GM18909 (cell line): Measurements from ENCODE around the gene HOXA6.

Source experiments
- ATAC-seq: cut with Tn5 transposase; IDR thresholded peaks from one replicate; pipeline ENCODE4 v1.9.1; 2021; ENCODE audit warnings: mild to moderate bottlenecking; ENCODE audit not compliant: unreplicated experiment, poor library complexity

The HOXA6 gene

DNA sequence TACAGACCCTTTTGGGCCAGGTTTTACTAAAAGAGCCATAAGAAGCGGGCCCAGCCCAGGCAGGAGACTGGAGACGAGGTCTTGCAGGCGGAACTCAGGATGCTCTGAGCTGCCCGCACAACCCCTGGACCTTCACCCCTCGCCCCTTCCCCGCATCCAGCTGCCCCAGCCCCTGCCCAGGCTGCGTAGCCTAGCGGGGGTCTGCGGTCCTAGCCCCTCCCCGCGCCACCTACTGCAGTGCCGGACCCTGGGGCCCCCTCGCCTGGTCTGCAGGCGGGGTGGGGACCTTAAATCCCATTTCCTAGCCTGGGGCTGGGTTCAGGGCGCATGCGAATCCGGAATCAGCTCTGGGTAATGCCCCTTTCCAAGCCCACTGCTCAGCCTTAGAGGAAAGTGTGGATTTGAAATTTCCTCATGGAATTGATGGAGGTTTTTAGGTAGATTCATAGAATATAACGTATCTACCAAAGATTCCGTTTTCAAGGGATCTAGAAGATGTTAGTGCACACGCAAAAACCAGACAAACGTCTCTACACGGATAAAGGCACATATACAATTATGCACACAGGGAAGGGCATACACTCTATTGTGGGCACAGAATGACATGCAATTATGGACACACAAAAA lies 5.4 kb upstream of the HOXA6 start:
- no peak for ATAC-seq

DNA sequence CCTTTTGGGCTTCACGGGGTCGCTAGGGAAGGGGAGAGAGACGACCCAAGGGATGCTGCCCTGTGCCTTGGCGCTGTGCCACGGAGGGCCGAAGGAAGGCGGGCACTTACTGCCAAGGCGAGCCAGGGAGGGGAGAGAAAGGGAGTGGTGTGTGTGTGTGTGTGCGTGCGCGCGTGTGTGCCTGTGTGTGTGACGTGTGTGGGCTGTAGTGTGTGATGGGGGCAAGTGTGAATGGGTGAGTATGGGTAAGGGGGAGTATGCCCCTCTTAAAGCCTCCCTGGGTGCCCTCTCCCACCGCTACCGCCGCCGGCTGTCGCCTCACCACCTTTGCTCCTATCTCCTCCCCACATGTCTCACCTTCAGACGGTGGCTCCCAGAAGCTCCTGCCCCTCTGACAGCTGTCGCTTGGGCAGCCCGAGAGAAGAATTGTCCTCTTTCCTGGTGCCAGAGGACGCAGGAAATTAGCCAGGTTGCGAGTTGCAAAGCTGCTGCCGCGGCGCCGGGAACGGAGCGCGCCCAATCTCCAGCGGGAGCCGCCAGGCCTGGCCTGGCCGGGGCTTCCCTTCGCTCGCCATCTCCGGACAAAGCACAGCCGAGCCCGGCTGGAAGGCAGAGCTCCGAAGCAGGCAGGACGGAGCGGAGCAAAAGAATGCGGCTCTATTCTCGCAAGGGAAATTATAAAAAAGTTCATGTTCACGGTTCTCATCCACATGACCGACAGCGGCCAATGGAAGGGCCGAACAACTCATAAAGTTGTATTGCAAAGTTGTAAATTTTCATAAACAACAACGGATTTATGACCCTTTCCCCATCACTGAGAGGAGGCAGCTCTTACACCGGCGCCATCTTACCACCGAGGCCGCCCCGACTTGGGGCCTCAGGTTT lies 4.6 kb upstream of the HOXA6 start, which contains the start of gene HOXA3:
Gene HOXA3, minus strand, starts transcription at position 653 of the 885 bp plus-strand sequence. CDS start 41,943 bp downstream, outside the sequence.
- ATAC-seq = no peak

DNA sequence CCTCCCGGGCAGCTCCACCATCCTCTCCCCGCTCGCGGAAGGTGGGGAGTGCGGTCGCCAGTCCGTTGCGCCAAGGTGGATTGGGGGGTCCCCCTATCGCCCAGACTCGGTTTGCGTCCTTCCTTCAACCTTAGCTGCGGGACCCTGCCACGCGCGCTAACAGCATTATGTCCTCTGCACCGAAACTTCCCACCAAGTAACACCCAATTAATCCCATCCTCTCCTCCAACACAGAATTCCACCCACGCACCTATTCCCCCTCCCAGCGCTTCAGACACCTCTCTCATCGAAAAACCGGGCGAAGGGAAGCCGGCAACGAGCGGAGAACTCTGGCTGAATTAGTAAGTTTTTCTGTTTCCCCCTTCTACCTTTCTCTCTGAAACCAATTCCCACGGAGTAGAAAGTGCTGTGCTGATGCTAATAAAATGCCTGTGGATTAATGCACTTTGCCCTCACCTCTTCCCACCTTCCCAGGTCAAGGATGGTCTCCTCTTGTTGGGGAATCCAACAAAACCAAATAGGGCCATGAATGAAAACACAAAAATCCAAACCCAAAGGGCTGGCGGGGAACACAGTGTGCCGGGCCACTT lies 3.9 kb upstream of the HOXA6 start:
- ATAC-seq = no peak

DNA sequence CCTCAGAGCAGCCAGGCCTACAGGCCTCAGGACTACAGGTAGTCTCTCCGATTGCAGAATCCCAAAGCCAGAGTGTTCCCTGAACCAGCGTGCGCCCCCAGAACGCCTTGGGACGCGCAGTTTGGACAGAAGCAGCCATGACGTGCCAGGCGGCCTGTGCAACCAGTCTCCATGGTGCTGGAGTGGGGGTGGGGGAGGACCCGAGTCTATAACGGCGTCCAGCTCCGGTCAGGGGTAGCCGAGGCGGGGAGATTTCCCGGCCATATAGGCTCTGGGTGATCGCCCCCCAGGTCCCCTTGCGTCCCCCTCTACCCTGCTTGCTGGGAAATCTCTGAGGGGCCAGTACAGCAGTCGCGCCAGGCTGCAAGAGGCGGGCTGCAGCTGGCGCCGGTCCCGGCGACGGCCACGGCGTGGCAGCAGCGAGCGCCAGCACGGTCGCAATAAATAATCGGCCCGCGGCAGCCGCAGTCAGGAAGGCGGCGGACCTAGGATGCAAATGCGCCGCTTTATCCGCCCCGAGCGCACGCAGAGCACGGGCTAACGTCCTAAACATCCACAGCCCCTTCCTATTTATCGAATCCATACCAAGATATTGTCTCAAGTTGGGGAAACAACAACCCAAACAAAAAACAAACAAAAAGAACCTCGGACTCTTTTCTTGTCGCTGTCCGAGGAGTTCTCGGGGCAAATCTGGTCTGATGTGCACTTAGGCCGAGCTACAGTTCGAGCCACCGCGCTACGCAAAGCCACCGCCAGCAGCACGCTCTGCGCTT lies 3.2 kb upstream of the HOXA6 start:
- peak; percentile 85 for ATAC-seq

DNA sequence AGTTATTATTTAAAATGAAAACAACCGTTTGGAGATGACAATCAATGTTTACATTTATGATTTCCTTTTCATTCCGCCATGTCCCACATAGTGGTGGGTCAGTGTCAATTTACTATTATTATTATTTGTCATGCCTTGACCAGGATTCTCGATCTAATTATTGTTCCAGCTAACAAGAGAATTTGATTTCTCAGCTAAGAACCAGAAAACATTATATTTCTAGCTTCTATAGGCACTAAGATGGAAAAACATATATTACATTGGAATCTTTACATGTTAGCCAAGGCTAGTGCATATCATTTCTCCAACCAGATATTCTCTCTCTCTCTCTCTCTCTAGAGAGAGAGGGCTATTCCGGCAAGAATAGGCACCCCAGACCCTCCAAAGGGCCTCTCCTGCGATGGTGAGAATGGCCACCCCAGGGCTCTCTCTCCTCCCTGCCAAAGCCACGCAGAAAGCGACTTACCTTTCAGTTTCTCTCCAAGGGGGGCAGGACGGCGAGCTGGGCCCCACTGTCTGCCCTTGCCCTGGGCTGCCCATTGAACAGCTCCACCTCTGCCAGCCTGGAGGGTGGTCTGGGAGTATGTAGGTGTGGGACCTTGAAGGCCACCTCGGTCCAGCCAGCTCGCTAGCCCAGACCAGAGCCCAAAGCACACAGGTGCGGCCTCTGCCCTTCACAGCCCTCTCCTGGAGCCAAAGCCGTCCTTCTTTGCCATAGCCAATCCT lies 2.4 kb upstream of the HOXA6 start:
- no peak for ATAC-seq

DNA sequence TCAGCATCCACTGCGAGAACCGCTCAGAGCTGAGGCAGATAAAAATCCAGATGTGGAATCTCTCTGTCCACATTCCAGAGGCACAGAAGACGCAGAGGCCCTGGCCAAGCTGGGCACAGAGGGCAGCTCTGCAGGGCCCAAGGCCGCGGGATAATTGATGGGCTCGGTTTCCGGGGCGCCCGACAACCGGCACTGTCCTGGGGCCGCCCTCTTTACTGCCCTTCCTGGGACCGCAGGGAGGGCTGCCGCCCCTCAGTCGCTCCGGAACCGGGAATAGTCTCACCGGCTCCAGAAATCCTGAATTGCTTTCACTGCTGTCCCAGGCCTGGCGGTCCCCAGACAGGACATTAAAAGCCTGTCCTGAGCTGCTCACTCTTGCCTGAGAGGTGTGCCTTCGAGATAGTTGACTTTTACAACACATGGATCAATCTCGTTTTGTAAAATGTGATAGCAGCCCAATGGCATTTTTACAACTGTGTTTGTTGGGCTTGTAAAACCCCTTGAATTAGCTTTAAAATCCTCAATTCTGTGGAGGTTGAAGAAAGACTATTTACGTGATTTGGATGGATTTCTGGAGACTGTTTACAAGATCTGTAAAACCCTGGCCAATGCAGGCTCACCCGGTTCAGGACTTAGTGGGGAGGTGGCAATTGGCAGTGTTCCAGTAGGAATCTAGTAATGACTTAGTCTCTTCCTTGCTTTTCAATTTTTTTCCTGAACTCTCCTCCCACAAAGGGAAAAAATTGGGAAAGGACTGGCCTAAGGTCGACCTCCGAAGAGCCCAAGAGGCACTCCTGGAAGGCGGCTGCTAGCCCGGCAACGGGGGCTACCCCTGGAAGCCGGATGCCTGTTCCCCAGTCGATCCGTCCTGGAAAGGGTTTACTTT lies 1.4 kb upstream of the HOXA6 start:
- no peak for ATAC-seq

GRCh38 chr7:27148031-27148755 lies 619 bp upstream of the HOXA6 start:
- no peak for ATAC-seq

- ATAC-seq = no peak
Measured at GRCh38 chr7:27146491-27147198, 929 bp downstream of the HOXA6 start.

DNA sequence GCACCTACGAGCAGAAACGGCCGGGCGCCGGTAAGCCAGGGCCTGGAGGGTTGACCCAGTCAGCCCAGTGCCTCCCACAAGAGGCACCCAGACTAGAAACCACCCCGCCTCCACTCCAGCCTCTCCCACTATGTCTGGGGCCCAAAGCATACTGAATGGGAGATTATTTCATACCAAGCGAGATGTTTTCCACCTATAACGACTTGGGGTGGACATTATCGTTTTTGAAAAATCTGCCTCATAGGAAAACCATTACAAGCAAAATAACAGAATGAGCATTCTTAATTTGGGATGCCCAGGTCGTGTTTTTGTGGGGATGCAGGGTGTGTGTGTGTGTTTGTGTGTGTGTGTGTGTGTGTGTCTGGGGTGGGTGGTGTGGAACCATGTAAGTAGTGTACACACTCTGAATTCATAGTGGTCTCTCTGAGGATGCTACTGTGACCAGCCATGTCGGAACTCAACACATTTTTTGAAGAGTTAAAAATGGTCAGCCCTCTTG lies 1.6 kb downstream of the HOXA6 start:
- ATAC-seq = no peak

DNA sequence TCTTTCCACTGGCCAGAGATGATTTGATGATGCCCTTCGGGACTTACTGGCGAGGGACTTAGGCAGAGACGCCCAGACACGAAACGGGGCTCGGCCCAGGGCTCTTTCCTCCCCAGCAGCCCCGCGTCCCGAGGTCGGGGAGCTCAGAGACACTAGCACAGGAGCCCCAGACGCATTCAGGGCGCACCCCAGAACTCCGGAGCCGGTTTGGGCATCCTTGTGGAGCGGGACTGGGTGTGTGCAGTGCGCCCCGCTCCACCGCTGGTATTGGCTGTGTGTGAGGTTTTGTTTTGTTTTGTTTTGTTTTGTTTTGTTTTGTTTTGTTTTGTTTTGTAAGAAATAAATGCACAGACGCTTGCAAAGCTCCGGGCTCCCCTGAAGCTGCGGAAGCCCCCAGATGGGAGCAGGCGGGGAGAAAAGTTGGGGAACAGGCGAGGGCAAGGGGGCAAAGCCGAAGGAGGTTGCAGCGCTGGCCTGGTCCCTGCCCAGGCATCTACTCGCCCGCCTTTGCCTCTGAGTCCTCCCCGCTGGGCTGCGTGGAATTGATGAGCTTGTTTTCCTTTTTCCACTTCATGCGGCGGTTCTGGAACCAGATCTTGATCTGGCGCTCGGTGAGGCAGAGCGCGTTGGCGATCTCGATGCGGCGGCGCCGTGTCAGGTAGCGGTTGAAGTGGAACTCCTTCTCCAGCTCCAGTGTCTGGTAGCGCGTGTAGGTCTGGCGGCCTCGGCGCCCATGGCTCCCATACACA lies 2.2 kb downstream of the HOXA6 start:
- ATAC-seq = no peak

- no peak for ATAC-seq
Measured at GRCh38 chr7:27144781-27145164, 2.8 kb downstream of the HOXA6 start.

DNA sequence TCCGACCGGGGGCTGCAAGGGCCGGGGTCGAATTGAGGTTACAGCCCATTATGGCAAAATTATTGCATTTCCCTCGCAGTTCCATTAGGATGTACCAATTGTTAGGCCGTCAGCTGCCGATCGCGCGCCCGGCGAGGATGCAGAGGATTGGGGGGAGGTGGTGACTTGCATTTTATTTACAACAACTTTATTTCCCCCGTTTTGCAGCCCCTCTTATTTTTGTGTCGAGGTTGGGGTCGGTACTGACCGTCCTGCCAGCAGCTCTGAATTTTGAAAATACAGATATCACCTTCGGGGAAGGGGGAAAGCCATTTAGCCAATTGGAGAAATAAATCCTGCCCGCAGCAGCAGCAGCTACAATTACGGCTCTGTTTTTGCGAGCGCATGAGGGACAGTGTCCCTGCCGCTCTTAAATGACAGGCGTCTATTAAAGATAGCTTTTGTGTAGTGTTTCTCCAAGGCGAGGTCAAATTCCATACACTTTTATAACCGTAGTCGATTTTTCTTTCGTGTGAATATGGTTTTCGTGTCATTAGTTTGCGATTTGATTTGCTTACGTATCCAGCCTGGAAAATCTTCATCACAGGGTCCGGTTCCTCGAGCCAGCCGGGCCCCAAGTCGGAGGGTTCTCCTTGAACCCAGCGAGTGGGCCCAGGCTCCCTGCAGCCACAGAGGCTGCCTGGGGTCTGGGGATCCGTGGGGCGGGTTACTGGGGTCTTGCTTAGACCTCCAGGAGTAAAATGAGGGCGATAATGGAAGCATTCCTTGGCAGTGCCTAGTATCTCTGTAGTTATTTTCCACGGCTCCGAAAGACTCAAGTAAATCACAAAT lies 3.4 kb downstream of the HOXA6 start:
- no peak for ATAC-seq

DNA sequence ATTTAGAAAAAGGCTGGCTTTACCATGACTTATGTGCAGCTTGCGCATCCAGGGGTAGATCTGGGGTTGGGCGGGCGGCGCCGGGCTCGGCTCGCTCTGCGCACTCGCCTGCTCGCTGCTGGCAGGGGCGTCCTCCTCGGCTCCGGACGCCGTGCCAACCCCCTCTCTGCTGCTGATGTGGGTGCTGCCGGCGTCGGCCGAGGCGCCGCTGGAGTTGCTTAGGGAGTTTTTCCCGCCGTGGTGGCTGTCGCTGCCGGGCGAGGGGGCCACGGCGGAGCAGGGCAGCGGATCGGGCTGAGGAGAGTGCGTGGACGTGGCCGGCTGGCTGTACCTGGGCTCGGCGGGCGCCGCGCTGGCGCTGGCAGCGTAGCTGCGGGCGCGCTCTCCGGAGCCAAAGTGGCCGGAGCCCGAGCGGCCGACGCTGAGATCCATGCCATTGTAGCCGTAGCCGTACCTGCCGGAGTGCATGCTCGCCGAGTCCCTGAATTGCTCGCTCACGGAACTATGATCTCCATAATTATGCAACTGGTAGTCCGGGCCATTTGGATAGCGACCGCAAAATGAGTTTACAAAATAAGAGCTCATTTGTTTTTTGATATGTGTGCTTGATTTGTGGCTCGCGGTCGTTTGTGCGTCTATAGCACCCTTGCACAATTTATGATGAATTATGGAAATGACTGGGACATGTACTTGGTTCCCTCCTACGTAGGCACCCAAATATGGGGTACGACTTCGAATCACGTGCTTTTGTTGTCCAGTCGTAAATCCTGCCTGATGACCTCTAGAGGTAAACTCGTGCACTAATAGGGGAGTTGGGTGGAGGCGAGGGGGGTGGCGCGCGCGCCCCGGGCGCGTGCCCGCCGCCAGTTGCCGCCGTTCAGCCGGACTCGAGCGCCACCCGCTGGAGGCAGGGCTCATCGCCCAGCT lies 4.3 kb downstream of the HOXA6 start, which contains the start of gene HOXA5:
Gene HOXA5, minus strand, starts transcription at position 659 of the 927 bp plus-strand sequence. Its CDS starts 74 bp downstream, at position 585.
- ATAC-seq = no peak

- ATAC-seq = no peak
Measured at GRCh38 chr7:27142580-27143022, 5.0 kb downstream of the HOXA6 start.
